ENCODE data around the gene ISYNA1.

- TF ChIP-seq HDGF (IDR thresholded peaks at IDR 0.05; ENCODE audit: borderline replicate concordance) (no peak), SP1 (IDR thresholded peaks at IDR 0.05) (no peak), TARDBP (IDR thresholded peaks at IDR 0.05) (no peak), SUZ12 (IDR thresholded peaks at IDR 0.05) (no peak), BHLHE40 (IDR thresholded peaks at IDR 0.05; ENCODE audit: borderline replicate concordance) (no peak), FOXM1 (IDR thresholded peaks at IDR 0.05; ENCODE audit: borderline replicate concordance) (no peak), FOXK2 (IDR thresholded peaks at IDR 0.05) (no peak)
These were observed 17.0 kb downstream of the ISYNA1 start for GRCh38 chr19:18420930-18421329.
